K562 (cell line): Measurements from ENCODE around the gene HSPA6. TPM values are rescaled to one million over a fixed set of nuclear protein-coding genes. Genes with fewer than 3 reads are reported as not detected.

Experiments used
- CBFA2T3 ChIP-seq: fragments of 450-650 bp; IDR thresholded peaks from 2 replicates; pipeline ENCODE4 v1.6.1; 2017
- EP300 ChIP-seq: IDR thresholded peaks from 2 replicates; pipeline ENCODE4 v1.6.1; 2012; ENCODE audit warnings: low read length, improper control_type of control experiment
- ESRRA ChIP-seq: fragments of 450-650 bp; IDR thresholded peaks from 2 replicates; pipeline ENCODE4 v1.6.1; 2014; ENCODE audit warnings: low read depth, mild to moderate bottlenecking, moderate library complexity, borderline replicate concordance
- GTF2A2 ChIP-seq: IDR thresholded peaks from 2 replicates; pipeline ENCODE4 v1.6.1; 2016; ENCODE audit warnings: mild to moderate bottlenecking, missing genetic modification characterization, missing compliant biosample characterization
- GTF2F1 ChIP-seq: IDR thresholded peaks from 2 replicates; pipeline ENCODE4 v1.6.1; 2011; ENCODE audit warnings: low read depth, low read length, improper control_type of control experiment
- ILK ChIP-seq: fragments of 450-650 bp; IDR thresholded peaks from 2 replicates; pipeline ENCODE4 v1.6.1; 2016; ENCODE audit warnings: missing genetic modification characterization, low read depth, mild to moderate bottlenecking, missing compliant biosample characterization, moderate library complexity, borderline replicate concordance
- KAT2B ChIP-seq: IDR thresholded peaks from one replicate; pipeline ENCODE4 v1.6.1; 2012; ENCODE audit warnings: low read depth, mild to moderate bottlenecking, control low read depth, inconsistent platforms, low read length, moderate library complexity
- KAT7 ChIP-seq: sonication (generic); formaldehyde crosslinking; IDR thresholded peaks from 2 replicates; pipeline ENCODE4 v1.8.0; 2022; ENCODE audit warnings: missing genetic modification reagents, mild to moderate bottlenecking, borderline replicate concordance
- LEF1 ChIP-seq: fragments of 450-650 bp; IDR thresholded peaks from 2 replicates; pipeline ENCODE4 v1.6.1; 2016; ENCODE audit warnings: mild to moderate bottlenecking
- MNT ChIP-seq, 2 experiments: fragments of 450-650 bp; conservative IDR thresholded peaks; 2 replicates each; pipeline ENCODE4 v1.6.1; 2017; ENCODE audit warnings: mild to moderate bottlenecking in 2 of 2, moderate library complexity in 2 of 2
- NR2C1 ChIP-seq, 2 experiments: fragments of 450-650 bp; IDR thresholded peaks; 2 replicates each; pipeline ENCODE4 v1.6.1; 2017; ENCODE audit warnings: mild to moderate bottlenecking in 2 of 2, antibody characterized with exemption in 1 of 2, inconsistent platforms in 1 of 2, missing compliant biosample characterization in 1 of 2, missing genetic modification characterization in 1 of 2
- POLR2H ChIP-seq: IDR thresholded peaks from 2 replicates; pipeline ENCODE4 v1.6.1; 2016; ENCODE audit warnings: missing genetic modification characterization, low read depth, mild to moderate bottlenecking, control low read depth, missing compliant biosample characterization, moderate library complexity
- POLR3A ChIP-seq: IDR thresholded peaks from 2 replicates; pipeline ENCODE4 v1.6.1; 2011; ENCODE audit warnings: borderline replicate concordance, mild to moderate bottlenecking, moderate library complexity; ENCODE audit not compliant: insufficient read length, insufficient read depth; ENCODE audit errors: extremely low read depth
- SLC30A9 ChIP-seq: fragments of 250-450 bp; sonication (Bioruptor Pico); IDR thresholded peaks from 2 replicates; pipeline ENCODE4 v1.8.0; 2022; ENCODE audit warnings: mild to moderate bottlenecking, moderate library complexity
- SMAD4 ChIP-seq: fragments of 250-450 bp; sonication (Bioruptor Pico); conservative IDR thresholded peaks from 2 replicates; pipeline ENCODE4 v1.8.0; 2021; ENCODE audit warnings: inconsistent platforms, mild to moderate bottlenecking, moderate library complexity
- TFAP4 ChIP-seq: sonication (generic); formaldehyde crosslinking; IDR thresholded peaks from 2 replicates; pipeline ENCODE4 v1.8.0; 2022; ENCODE audit warnings: missing genetic modification reagents, mild to moderate bottlenecking, moderate library complexity, borderline replicate concordance
- YY1 ChIP-seq, 3 experiments: IDR thresholded peaks; 2 replicates each; pipeline ENCODE4 v1.6.1; 2011; ENCODE audit warnings: low read length in 2 of 3, mild to moderate bottlenecking in 2 of 3, moderate library complexity in 2 of 3, borderline replicate concordance in 1 of 3, control low read depth in 1 of 3, low read depth in 1 of 3; ENCODE audit not compliant: insufficient read depth in 3 of 3, insufficient replicate concordance in 2 of 3, control insufficient read depth in 1 of 3, insufficient read length in 1 of 3; ENCODE audit errors: extremely low read depth in 1 of 3
- ZNF436 ChIP-seq: fragments of 250-450, 450-650 bp; sonication (Bioruptor Pico); formaldehyde crosslinking; IDR thresholded peaks from 2 replicates; pipeline ENCODE4 v1.7.0; 2020; ENCODE audit warnings: mild to moderate bottlenecking
- polyA plus RNA-seq, 8 experiments: library from polyadenylated mRNA; depleted of rRNA in 4 of 8; stranded (reverse) in 5 of 8; unstranded in 3 of 8; fragments of >200 nt; fragmentation: Nextera tagmentation in 2 of 8; fragmentation: Illumina TruSeq in 1 of 8; extraction: Ambion mirVana in 2 of 8; extraction: Trizol in 1 of 8; gene quantifications; 2 replicates each; pipeline versions ENCODE4 v1.2.1 to v1.2.3, GENCODE V29; 2011 to 2014; ENCODE audit warnings: inconsistent platforms in 1 of 8, missing spikeins in 1 of 8
- total RNA-seq, 7 experiments: library from RNA; depleted of rRNA in 6 of 7; stranded (reverse); fragments of >200 nt in 6 of 7; fragmentation: Illumina TruSeq in 2 of 7; extraction: Trizol in 2 of 7; gene quantifications; 2 replicates each; pipeline versions ENCODE4 v1.2.1 to v1.2.3, GENCODE V29; 2011 to 2021; ENCODE audit warnings: low replicate concordance in 1 of 7
- TF ChIP-seq, protein P1 (sequence below): fragments of 250-450 bp; sonication (Bioruptor Pico); IDR thresholded peaks from 2 replicates; pipeline ENCODE4 v1.9.0; 2021; ENCODE audit warnings: mild to moderate bottlenecking, inconsistent platforms
- TF ChIP-seq, protein P2 (sequence below): sonication (generic); formaldehyde crosslinking; IDR thresholded peaks from 2 replicates; pipeline ENCODE4 v1.8.0; 2022; ENCODE audit warnings: mild to moderate bottlenecking, missing genetic modification reagents

HSPA6 gene
- total and polyA plus RNA-seq, 9 of the 15 experiments (the other 6 are each of a cell fraction or from before 2014, with no cell fraction given): 0.15 to 10.0 (median 2.4) TPM

DNA sequence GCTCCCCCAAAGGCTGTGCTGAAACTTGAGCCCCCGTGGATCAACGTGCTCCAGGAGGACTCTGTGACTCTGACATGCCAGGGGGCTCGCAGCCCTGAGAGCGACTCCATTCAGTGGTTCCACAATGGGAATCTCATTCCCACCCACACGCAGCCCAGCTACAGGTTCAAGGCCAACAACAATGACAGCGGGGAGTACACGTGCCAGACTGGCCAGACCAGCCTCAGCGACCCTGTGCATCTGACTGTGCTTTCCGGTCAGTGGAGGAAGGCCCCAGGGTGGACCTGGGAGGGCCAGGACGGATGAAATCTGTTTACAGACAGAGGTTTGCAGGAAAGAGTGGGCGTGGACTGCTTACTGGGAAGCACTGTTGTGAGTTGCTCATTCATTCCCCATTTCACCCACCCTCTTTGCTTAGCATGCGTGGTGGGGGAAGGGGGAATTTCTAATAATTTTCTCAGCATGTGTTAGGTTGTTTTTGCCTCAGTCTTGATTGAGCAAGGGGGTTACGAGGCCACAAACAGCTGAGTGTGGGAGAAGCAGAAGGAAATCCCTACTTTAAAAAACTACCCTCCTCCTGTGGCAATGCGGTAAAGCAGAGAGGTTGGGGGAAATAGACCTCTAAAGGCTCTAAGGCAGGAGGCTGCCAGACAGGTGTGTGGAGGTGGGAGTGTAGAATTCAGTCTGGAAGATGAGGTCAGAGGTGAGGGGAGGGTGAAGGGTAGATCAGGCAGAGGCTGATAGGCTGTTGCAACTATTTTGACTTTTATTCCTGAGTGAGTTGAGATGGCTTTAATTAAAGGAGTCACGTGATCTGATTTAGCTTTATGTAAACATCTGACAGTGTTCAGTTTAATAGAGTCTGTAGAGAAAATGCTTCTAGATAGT lies 17.8 kb upstream of the HSPA6 start (continued):
- TF ChIP-seq EP300: 0 out of 2 replicates have a peak, but pooled peaks have one; percentile 11
- peak; percentile 45; the same call in 1 of the 2 replicates for TF ChIP-seq LEF1
- no peak for TF ChIP-seq GTF2F1
- TF ChIP-seq, protein P1, sequence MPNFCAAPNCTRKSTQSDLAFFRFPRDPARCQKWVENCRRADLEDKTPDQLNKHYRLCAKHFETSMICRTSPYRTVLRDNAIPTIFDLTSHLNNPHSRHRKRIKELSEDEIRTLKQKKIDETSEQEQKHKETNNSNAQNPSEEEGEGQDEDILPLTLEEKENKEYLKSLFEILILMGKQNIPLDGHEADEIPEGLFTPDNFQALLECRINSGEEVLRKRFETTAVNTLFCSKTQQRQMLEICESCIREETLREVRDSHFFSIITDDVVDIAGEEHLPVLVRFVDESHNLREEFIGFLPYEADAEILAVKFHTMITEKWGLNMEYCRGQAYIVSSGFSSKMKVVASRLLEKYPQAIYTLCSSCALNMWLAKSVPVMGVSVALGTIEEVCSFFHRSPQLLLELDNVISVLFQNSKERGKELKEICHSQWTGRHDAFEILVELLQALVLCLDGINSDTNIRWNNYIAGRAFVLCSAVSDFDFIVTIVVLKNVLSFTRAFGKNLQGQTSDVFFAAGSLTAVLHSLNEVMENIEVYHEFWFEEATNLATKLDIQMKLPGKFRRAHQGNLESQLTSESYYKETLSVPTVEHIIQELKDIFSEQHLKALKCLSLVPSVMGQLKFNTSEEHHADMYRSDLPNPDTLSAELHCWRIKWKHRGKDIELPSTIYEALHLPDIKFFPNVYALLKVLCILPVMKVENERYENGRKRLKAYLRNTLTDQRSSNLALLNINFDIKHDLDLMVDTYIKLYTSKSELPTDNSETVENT (CRISPR knock-in tag): no peak
- no peak for TF ChIP-seq KAT2B
- no peak for TF ChIP-seq ZNF436 (CRISPR knock-in tag)
- peak; percentile 51 for TF ChIP-seq NR2C1 (IDR thresholded peaks at IDR 0.05)
- TF ChIP-seq NR2C1 (tag; IDR thresholded peaks at IDR 0.05): no peak
- TF ChIP-seq SMAD4 (CRISPR knock-in tag): no peak; the same call in 1 of the 2 replicates
- TF ChIP-seq SLC30A9 (CRISPR knock-in tag): no peak
- peak; percentile 81 to 91 for TF ChIP-seq MNT (conservative IDR thresholded peaks at IDR 0.05)
- TF ChIP-seq ILK (tag): no peak
- peak; percentile 12; the same call in 1 of the 2 replicates for TF ChIP-seq CBFA2T3
- no peak for TF ChIP-seq ESRRA
- TF ChIP-seq, protein P2, sequence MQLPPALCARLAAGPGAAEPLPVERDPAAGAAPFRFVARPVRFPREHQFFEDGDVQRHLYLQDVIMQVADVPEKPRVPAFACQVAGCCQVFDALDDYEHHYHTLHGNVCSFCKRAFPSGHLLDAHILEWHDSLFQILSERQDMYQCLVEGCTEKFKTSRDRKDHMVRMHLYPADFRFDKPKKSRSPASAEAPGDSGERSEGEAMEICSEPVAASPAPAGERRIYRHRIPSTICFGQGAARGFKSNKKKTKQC (CRISPR knock-in tag): no peak
- no peak for TF ChIP-seq KAT7 (CRISPR knock-in tag)
- no peak for TF ChIP-seq GTF2A2
- TF ChIP-seq TFAP4 (CRISPR knock-in tag): peak; percentile 52; the same call in 1 of the 2 replicates
- no peak for TF ChIP-seq POLR2H
- TF ChIP-seq YY1 (IDR thresholded peaks at IDR 0.05; ENCODE audit: borderline replicate concordance in 1 of 3, control insufficient read depth in 1 of 3, extremely low read depth in 1 of 3, insufficient read depth in 3 of 3, insufficient read length in 1 of 3, insufficient replicate concordance in 2 of 3, low read depth in 1 of 3, low read length in 2 of 3): no peak
- no peak for TF ChIP-seq POLR3A
